Liver (tissue), 3 donors: ENCODE measurements around the gene CCRL2.

ENCODE experiments used
- FOXA2 ChIP-seq: IDR thresholded peaks from 2 replicates; pipeline ENCODE4 v1.6.1; 2016; ENCODE audit warnings: antibody characterized with exemption
- GABPA ChIP-seq, 2 donors: IDR thresholded peaks in 1 of 2; conservative IDR thresholded peaks in 1 of 2; 2 replicates each; pipeline ENCODE4 v1.6.1; 2016; ENCODE audit warnings: antibody characterized with exemption in 2 of 2, mild to moderate bottlenecking in 1 of 2, moderate library complexity in 1 of 2
- JUND ChIP-seq, 2 donors: IDR thresholded peaks; 2 replicates each; pipeline ENCODE4 v1.6.1; 2016; ENCODE audit warnings: antibody characterized with exemption in 2 of 2
- RAD21 ChIP-seq, 2 donors: IDR thresholded peaks; 2 replicates each; pipeline ENCODE4 v1.6.1; 2016; ENCODE audit warnings: antibody characterized with exemption in 2 of 2, mild to moderate bottlenecking in 2 of 2
- SP1 ChIP-seq: IDR thresholded peaks from 2 replicates; pipeline ENCODE4 v1.6.1; 2018; ENCODE audit warnings: antibody characterized with exemption, mild to moderate bottlenecking
- TAF1 ChIP-seq: conservative IDR thresholded peaks from 2 replicates; pipeline ENCODE4 v1.6.1; 2016; ENCODE audit warnings: antibody characterized with exemption, mild to moderate bottlenecking
- YY1 ChIP-seq: IDR thresholded peaks from 2 replicates; pipeline ENCODE4 v1.6.1; 2016; ENCODE audit warnings: antibody characterized with exemption, mild to moderate bottlenecking
- TF ChIP-seq, protein P1 (sequence below): fragments of 150-350 bp; IDR thresholded peaks from 2 replicates; pipeline ENCODE4 v1.5.1; 2017; ENCODE audit warnings: improper control_type of control experiment, low read depth, low read length; ENCODE audit not compliant: missing input control
- TF ChIP-seq, protein P2 (sequence below): IDR thresholded peaks from 2 replicates; pipeline ENCODE4 v1.6.1; 2016; ENCODE audit warnings: antibody characterized with exemption
- TF ChIP-seq, protein P3 (sequence below): IDR thresholded peaks from 2 replicates; pipeline ENCODE4 v1.6.1; 2016; ENCODE audit warnings: antibody characterized with exemption, mild to moderate bottlenecking
- TF ChIP-seq, protein P4 (sequence below): IDR thresholded peaks from 2 replicates; pipeline ENCODE4 v1.6.1; 2016; ENCODE audit warnings: antibody characterized with exemption
- TF ChIP-seq, protein P5 (sequence below): IDR thresholded peaks from 2 replicates; pipeline ENCODE4 v1.6.1; 2016; ENCODE audit warnings: antibody characterized with exemption
- donor health status: healthy.
- donor health status: healthy.

DNA sequence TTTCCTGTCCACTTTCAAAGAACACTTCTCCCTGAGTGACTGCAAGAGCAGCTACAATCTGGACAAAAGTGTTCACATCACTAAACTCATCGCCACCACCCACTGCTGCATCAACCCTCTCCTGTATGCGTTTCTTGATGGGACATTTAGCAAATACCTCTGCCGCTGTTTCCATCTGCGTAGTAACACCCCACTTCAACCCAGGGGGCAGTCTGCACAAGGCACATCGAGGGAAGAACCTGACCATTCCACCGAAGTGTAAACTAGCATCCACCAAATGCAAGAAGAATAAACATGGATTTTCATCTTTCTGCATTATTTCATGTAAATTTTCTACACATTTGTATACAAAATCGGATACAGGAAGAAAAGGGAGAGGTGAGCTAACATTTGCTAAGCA, 1.8 kb downstream of the CCRL2 start:
- TF ChIP-seq, protein P1, sequence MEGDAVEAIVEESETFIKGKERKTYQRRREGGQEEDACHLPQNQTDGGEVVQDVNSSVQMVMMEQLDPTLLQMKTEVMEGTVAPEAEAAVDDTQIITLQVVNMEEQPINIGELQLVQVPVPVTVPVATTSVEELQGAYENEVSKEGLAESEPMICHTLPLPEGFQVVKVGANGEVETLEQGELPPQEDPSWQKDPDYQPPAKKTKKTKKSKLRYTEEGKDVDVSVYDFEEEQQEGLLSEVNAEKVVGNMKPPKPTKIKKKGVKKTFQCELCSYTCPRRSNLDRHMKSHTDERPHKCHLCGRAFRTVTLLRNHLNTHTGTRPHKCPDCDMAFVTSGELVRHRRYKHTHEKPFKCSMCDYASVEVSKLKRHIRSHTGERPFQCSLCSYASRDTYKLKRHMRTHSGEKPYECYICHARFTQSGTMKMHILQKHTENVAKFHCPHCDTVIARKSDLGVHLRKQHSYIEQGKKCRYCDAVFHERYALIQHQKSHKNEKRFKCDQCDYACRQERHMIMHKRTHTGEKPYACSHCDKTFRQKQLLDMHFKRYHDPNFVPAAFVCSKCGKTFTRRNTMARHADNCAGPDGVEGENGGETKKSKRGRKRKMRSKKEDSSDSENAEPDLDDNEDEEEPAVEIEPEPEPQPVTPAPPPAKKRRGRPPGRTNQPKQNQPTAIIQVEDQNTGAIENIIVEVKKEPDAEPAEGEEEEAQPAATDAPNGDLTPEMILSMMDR, result no peak
- TF ChIP-seq RAD21 (IDR thresholded peaks at IDR 0.05) (no peak), YY1 (no peak), FOXA2 (no peak), JUND (IDR thresholded peaks at IDR 0.05) (no peak), SP1 (no peak), TAF1 (no peak), GABPA (IDR thresholded peaks at IDR 0.05 in 1 of 2, conservative IDR thresholded peaks at IDR 0.05 in 1 of 2) (no peak)
- TF ChIP-seq, protein P2, sequence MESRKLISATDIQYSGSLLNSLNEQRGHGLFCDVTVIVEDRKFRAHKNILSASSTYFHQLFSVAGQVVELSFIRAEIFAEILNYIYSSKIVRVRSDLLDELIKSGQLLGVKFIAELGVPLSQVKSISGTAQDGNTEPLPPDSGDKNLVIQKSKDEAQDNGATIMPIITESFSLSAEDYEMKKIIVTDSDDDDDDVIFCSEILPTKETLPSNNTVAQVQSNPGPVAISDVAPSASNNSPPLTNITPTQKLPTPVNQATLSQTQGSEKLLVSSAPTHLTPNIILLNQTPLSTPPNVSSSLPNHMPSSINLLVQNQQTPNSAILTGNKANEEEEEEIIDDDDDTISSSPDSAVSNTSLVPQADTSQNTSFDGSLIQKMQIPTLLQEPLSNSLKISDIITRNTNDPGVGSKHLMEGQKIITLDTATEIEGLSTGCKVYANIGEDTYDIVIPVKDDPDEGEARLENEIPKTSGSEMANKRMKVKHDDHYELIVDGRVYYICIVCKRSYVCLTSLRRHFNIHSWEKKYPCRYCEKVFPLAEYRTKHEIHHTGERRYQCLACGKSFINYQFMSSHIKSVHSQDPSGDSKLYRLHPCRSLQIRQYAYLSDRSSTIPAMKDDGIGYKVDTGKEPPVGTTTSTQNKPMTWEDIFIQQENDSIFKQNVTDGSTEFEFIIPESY, result no peak
- TF ChIP-seq, protein P3, sequence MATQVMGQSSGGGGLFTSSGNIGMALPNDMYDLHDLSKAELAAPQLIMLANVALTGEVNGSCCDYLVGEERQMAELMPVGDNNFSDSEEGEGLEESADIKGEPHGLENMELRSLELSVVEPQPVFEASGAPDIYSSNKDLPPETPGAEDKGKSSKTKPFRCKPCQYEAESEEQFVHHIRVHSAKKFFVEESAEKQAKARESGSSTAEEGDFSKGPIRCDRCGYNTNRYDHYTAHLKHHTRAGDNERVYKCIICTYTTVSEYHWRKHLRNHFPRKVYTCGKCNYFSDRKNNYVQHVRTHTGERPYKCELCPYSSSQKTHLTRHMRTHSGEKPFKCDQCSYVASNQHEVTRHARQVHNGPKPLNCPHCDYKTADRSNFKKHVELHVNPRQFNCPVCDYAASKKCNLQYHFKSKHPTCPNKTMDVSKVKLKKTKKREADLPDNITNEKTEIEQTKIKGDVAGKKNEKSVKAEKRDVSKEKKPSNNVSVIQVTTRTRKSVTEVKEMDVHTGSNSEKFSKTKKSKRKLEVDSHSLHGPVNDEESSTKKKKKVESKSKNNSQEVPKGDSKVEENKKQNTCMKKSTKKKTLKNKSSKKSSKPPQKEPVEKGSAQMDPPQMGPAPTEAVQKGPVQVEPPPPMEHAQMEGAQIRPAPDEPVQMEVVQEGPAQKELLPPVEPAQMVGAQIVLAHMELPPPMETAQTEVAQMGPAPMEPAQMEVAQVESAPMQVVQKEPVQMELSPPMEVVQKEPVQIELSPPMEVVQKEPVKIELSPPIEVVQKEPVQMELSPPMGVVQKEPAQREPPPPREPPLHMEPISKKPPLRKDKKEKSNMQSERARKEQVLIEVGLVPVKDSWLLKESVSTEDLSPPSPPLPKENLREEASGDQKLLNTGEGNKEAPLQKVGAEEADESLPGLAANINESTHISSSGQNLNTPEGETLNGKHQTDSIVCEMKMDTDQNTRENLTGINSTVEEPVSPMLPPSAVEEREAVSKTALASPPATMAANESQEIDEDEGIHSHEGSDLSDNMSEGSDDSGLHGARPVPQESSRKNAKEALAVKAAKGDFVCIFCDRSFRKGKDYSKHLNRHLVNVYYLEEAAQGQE, result no peak
- TF ChIP-seq, protein P4, sequence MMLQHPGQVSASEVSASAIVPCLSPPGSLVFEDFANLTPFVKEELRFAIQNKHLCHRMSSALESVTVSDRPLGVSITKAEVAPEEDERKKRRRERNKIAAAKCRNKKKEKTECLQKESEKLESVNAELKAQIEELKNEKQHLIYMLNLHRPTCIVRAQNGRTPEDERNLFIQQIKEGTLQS, result no peak
- TF ChIP-seq, protein P5, sequence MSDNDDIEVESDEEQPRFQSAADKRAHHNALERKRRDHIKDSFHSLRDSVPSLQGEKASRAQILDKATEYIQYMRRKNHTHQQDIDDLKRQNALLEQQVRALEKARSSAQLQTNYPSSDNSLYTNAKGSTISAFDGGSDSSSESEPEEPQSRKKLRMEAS, result no peak
